KMS-11 (cell line): ENCODE data around the gene MTUS2.

Experiments
- H2AFZ ChIP-seq: fragments of 200-600 bp; sonication (generic); 2 replicates; pipeline ENCODE4 v1.6.1; 2016; ENCODE audit warnings: antibody characterized with exemption, mixed run types, low read depth
- H3K27ac ChIP-seq: fragments of 200-600 bp; sonication (generic); 2 replicates; pipeline ENCODE4 v1.6.1; 2016; ENCODE audit warnings: mild to moderate bottlenecking, mixed run types
- H3K27me3 ChIP-seq: fragments of 200-600 bp; sonication (generic); 2 replicates; pipeline ENCODE4 v1.6.1; 2017; ENCODE audit warnings: mild to moderate bottlenecking, low read depth, mixed run types, moderate library complexity; ENCODE audit not compliant: insufficient read depth
- H3K36me3 ChIP-seq: fragments of 200-600 bp; sonication (generic); 2 replicates; pipeline ENCODE4 v1.6.1; 2017; ENCODE audit warnings: mild to moderate bottlenecking, mixed run types; ENCODE audit not compliant: insufficient read depth
- H3K4me1 ChIP-seq: fragments of 200-600 bp; sonication (generic); 2 replicates; pipeline ENCODE4 v1.6.1; 2016; ENCODE audit warnings: mild to moderate bottlenecking, low read depth, mixed run types; ENCODE audit not compliant: poor library complexity, severe bottlenecking
- H3K4me2 ChIP-seq: fragments of 200-600 bp; sonication (generic); 2 replicates; pipeline ENCODE4 v1.7.0; 2016; ENCODE audit warnings: mild to moderate bottlenecking, mixed run types
- H3K4me3 ChIP-seq: fragments of 200-600 bp; sonication (generic); IDR thresholded peaks from 2 replicates; pipeline ENCODE4 v1.6.1; 2017; ENCODE audit warnings: low read depth, low read length, mixed read lengths; ENCODE audit not compliant: insufficient read depth
- H3K79me2 ChIP-seq: fragments of 200-600 bp; sonication (generic); 2 replicates; pipeline ENCODE4 v1.6.1; 2016; ENCODE audit warnings: low read depth, mixed run types; ENCODE audit not compliant: insufficient read depth
- H3K9ac ChIP-seq: fragments of 200-600 bp; sonication (generic); 2 replicates; pipeline ENCODE4 v1.6.1; 2016; ENCODE audit warnings: mild to moderate bottlenecking, mixed run types
- H4K20me1 ChIP-seq: fragments of 200-600 bp; sonication (generic); 2 replicates; pipeline ENCODE4 v1.6.1; 2016; ENCODE audit warnings: mild to moderate bottlenecking, mixed run types; ENCODE audit not compliant: insufficient read depth
- TF ChIP-seq, protein P1 (sequence below): fragments of 200-600 bp; sonication (generic); conservative IDR thresholded peaks from 2 replicates; pipeline ENCODE4 v1.6.1; 2017; ENCODE audit warnings: low read depth, mild to moderate bottlenecking, antibody characterized with exemption, low read length, moderate library complexity, mixed read lengths

The MTUS2 gene

DNA sequence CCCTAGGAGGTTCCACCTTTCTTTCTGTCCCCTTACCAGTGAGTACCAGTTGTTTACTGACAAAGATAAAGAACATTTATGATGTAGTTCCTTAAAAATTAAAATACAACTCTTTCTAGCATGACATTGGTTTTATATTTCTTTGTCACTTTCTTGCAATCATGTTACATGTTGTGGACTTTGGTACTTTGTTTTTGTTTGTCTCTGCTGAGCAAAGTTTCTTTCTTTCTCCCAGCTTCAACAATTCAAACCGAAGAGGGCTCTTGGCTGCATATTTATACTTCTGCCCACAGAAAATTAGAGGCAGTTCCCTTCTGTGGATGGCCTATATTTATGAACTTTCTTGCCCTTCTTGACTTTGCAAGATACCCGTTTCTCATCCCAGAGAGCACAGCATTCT is 201.2 kb downstream of the MTUS2 start:
- H3K27ac ChIP-seq = no peak overlapping the region
- H2AFZ ChIP-seq = no peak overlapping the region
- TF ChIP-seq, protein P1, sequence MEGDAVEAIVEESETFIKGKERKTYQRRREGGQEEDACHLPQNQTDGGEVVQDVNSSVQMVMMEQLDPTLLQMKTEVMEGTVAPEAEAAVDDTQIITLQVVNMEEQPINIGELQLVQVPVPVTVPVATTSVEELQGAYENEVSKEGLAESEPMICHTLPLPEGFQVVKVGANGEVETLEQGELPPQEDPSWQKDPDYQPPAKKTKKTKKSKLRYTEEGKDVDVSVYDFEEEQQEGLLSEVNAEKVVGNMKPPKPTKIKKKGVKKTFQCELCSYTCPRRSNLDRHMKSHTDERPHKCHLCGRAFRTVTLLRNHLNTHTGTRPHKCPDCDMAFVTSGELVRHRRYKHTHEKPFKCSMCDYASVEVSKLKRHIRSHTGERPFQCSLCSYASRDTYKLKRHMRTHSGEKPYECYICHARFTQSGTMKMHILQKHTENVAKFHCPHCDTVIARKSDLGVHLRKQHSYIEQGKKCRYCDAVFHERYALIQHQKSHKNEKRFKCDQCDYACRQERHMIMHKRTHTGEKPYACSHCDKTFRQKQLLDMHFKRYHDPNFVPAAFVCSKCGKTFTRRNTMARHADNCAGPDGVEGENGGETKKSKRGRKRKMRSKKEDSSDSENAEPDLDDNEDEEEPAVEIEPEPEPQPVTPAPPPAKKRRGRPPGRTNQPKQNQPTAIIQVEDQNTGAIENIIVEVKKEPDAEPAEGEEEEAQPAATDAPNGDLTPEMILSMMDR = no peak
- H4K20me1 ChIP-seq = no peaks in the 10 kb centered on the region
- H3K4me1 ChIP-seq = no peaks in the 10 kb centered on the region
- no peaks in the 10 kb centered on the region for H3K36me3 ChIP-seq
- no peak overlapping the region for H3K9ac ChIP-seq
- no peaks in the 10 kb centered on the region for H3K79me2 ChIP-seq
- no peak overlapping the region for H3K4me2 ChIP-seq
- no peaks in the 10 kb centered on the region for H3K27me3 ChIP-seq
- no peak overlapping the region for H3K4me3 ChIP-seq

DNA sequence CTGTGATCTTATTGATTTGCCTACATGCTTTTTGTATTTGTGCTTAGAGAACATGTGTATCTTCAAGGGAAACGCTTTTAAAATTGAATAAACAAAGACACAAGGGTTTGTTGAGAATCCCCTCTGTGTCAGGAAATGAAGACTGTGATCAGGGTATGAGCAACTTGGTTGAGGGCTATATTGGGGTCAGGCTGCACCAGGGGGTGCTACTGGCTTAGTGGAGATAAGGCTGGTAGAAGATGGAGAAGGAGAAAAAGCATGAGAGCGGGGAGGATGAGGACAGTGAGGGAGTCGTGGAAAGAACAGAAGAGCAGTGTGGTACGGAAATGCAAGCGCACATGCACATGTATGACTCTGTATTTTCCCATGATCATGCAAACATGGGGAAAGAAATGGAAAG is 201.6 kb downstream of the MTUS2 start:
- no peak overlapping the region for H3K4me2 ChIP-seq
- no peaks in the 10 kb centered on the region for H3K4me1 ChIP-seq
- no peak overlapping the region for H3K4me3 ChIP-seq
- no peaks in the 10 kb centered on the region for H3K79me2 ChIP-seq
- TF ChIP-seq, protein P1 = no peak
- no peaks in the 10 kb centered on the region for H3K27me3 ChIP-seq
- no peaks in the 10 kb centered on the region for H4K20me1 ChIP-seq
- no peak overlapping the region for H2AFZ ChIP-seq
- no peak overlapping the region for H3K9ac ChIP-seq
- H3K27ac ChIP-seq = no peak overlapping the region
- H3K36me3 ChIP-seq = no peaks in the 10 kb centered on the region

DNA sequence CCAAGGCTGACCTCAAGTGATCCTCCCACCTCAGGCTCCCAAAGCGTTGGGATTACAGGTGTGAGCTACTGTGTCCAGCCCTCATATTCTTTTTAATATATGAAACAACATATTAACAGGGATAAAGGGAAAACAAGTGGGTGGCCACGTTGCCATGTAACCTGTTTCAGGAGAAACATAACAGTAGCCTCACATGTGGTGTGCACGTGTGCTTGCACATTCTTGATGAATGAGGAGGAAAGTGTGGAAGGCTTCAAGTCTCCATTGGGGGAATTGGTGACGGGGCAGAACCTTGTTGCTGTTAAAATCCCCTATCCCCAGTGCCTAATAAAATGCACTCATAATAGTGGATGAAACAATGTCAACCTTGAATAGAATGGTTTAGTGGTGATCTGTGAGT is 202.3 kb downstream of the MTUS2 start:
- no peaks in the 10 kb centered on the region for H3K27me3 ChIP-seq
- H3K36me3 ChIP-seq = no peaks in the 10 kb centered on the region
- TF ChIP-seq, protein P1 = no peak
- no peak overlapping the region for H2AFZ ChIP-seq
- no peak overlapping the region for H3K9ac ChIP-seq
- H3K4me3 ChIP-seq = no peak overlapping the region
- H3K79me2 ChIP-seq = no peaks in the 10 kb centered on the region
- no peak overlapping the region for H3K27ac ChIP-seq
- H3K4me1 ChIP-seq = no peaks in the 10 kb centered on the region
- no peaks in the 10 kb centered on the region for H4K20me1 ChIP-seq
- no peak overlapping the region for H3K4me2 ChIP-seq

DNA sequence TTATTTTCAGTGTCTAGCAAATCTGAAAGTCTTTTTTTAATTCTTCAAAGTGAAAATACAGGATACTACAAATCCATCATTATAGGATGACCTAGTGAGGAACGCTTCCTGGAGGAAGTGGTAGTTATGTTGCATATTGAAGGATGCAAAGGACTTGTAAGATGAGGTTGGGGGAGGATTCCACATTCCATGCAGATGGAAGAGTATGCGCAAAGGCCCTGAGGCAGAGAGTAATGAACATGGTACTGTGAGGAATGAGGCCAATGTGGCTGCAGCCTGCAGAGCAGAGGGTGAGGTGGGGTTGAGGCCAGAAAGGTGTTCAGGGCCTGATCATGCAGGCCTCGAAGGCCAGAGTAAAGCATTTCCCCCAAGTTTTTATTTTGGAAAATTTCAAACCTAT is 202.8 kb downstream of the MTUS2 start:
- H3K36me3 ChIP-seq = no peaks in the 10 kb centered on the region
- H3K9ac ChIP-seq = no peak overlapping the region
- no peaks in the 10 kb centered on the region for H4K20me1 ChIP-seq
- no peak overlapping the region for H3K4me3 ChIP-seq
- TF ChIP-seq, protein P1 = no peak
- no peaks in the 10 kb centered on the region for H3K27me3 ChIP-seq
- H3K27ac ChIP-seq = no peak overlapping the region
- no peaks in the 10 kb centered on the region for H3K4me1 ChIP-seq
- no peaks in the 10 kb centered on the region for H3K79me2 ChIP-seq
- no peak overlapping the region for H3K4me2 ChIP-seq
- no peak overlapping the region for H2AFZ ChIP-seq

- H3K27me3 ChIP-seq = no peaks in the 10 kb centered on the region
- no peak overlapping the region for H3K4me3 ChIP-seq
- H3K27ac ChIP-seq = no peak overlapping the region
- no peaks in the 10 kb centered on the region for H3K79me2 ChIP-seq
- no peak overlapping the region for H2AFZ ChIP-seq
- TF ChIP-seq, protein P1 = no peak
- H4K20me1 ChIP-seq = no peaks in the 10 kb centered on the region
- no peaks in the 10 kb centered on the region for H3K4me1 ChIP-seq
- no peaks in the 10 kb centered on the region for H3K36me3 ChIP-seq
- no peak overlapping the region for H3K9ac ChIP-seq
- H3K4me2 ChIP-seq = no peak overlapping the region
Measured at GRCh38 chr13:29024783-29025182, 204.6 kb downstream of the MTUS2 start.
